GM12878 (cell line): Measurements from ENCODE around the gene TMEM263. TPM values are rescaled to one million over a fixed set of nuclear protein-coding genes. Genes with fewer than 3 reads are reported as not detected.

Experiments
- ASH2L ChIP-seq: fragments of 300-600, 200-600 bp; sonication (generic); IDR thresholded peaks from 2 replicates; pipeline ENCODE4 v1.6.1; 2017; ENCODE audit warnings: low read depth, mild to moderate bottlenecking, borderline replicate concordance
- BACH1 ChIP-seq: fragments of 450-650 bp; IDR thresholded peaks from 2 replicates; pipeline ENCODE4 v1.6.1; 2017; ENCODE audit warnings: mild to moderate bottlenecking, borderline replicate concordance
- BCLAF1 ChIP-seq: fragments of 450-650 bp; IDR thresholded peaks from 2 replicates; pipeline ENCODE4 v1.6.1; 2017; ENCODE audit warnings: antibody characterized with exemption, mild to moderate bottlenecking, moderate library complexity
- CHD4 ChIP-seq: fragments of 200-600 bp; sonication (generic); IDR thresholded peaks from 2 replicates; pipeline ENCODE4 v1.6.1; 2016; ENCODE audit warnings: mild to moderate bottlenecking
- CREB1 ChIP-seq: IDR thresholded peaks from 2 replicates; pipeline ENCODE4 v1.6.1; 2012; ENCODE audit warnings: low read depth, mild to moderate bottlenecking, inconsistent platforms
- FOS ChIP-seq: IDR thresholded peaks from 3 replicates; pipeline ENCODE4 v1.6.1; 2011; ENCODE audit warnings: borderline replicate concordance; ENCODE audit not compliant: insufficient read length; ENCODE audit errors: extremely low read depth
- JUND ChIP-seq: IDR thresholded peaks from 2 replicates; pipeline ENCODE4 v1.6.1; 2012; ENCODE audit warnings: low read depth, mild to moderate bottlenecking, low read length, improper control_type of control experiment, moderate library complexity
- MXI1 ChIP-seq: fragments of 150-350 bp; IDR thresholded peaks from 2 replicates; pipeline ENCODE4 v1.6.1; 2011; ENCODE audit warnings: low read depth, mild to moderate bottlenecking, inconsistent platforms, low read length, improper control_type of control experiment
- NKRF ChIP-seq: fragments of 450-650 bp; conservative IDR thresholded peaks from 2 replicates; pipeline ENCODE4 v1.6.1; 2017; ENCODE audit warnings: mild to moderate bottlenecking, moderate library complexity
- POLR2A ChIP-seq: IDR thresholded peaks from 2 replicates; pipeline ENCODE4 v1.6.1; 2011; ENCODE audit warnings: low read depth, mild to moderate bottlenecking, low read length
- RAD51 ChIP-seq: fragments of 450-650 bp; IDR thresholded peaks from 2 replicates; pipeline ENCODE4 v1.6.1; 2016; ENCODE audit warnings: moderate library complexity, mild to moderate bottlenecking, inconsistent platforms
- RB1 ChIP-seq: fragments of 450-650 bp; formaldehyde crosslinking; IDR thresholded peaks from 2 replicates; pipeline ENCODE4 v1.6.1; 2017; ENCODE audit warnings: mild to moderate bottlenecking, borderline replicate concordance
- WRNIP1 ChIP-seq: IDR thresholded peaks from 2 replicates; pipeline ENCODE4 v1.6.1; 2011; ENCODE audit warnings: low read depth, low read length, improper control_type of control experiment, borderline replicate concordance
- ZNF592 ChIP-seq: fragments of 450-650 bp; IDR thresholded peaks from 2 replicates; pipeline ENCODE4 v1.6.1; 2017; ENCODE audit warnings: mild to moderate bottlenecking, moderate library complexity
- polyA plus RNA-seq, 11 experiments: library from polyadenylated mRNA; depleted of rRNA in 4 of 11; unstranded in 6 of 11; stranded (reverse) in 5 of 11; fragments of >200 nt; fragmentation: Nextera tagmentation in 4 of 11; fragmentation: Illumina TruSeq in 1 of 11; extraction: Ambion mirVana in 4 of 11; extraction: Trizol in 1 of 11; gene quantifications; 1 replicate in 1 of 11; 2 replicates in 10 of 11; pipeline versions ENCODE4 v1.2.1 to v1.2.3, GENCODE V29; 2011 to 2016; ENCODE audit warnings: inconsistent platforms in 2 of 11, missing spikeins in 2 of 11, low read depth in 1 of 11
- total RNA-seq, 4 experiments: library from RNA; depleted of rRNA in 3 of 4; stranded (reverse); fragments of >200 nt in 3 of 4; fragmentation: Illumina TruSeq in 1 of 4; extraction: Trizol in 1 of 4; gene quantifications; 2 replicates each; pipeline versions ENCODE4 v1.2.1 to v1.2.3, GENCODE V29; 2013 to 2021

The TMEM263 gene
- total and polyA plus RNA-seq, 10 of the 15 experiments (the other 5 are each of a cell fraction or from before 2014, with no cell fraction given) = 15.4 to 41.3 (median 27.6) TPM

GRCh38 chr12:106906715-106907114 is 49.0 kb upstream of the TMEM263 start (continued):
- TF ChIP-seq ZNF592 (no peak), MXI1 (no peak), ASH2L (no peak), BCLAF1 (no peak), RB1 (no peak), RAD51 (no peak), BACH1 (no peak), NKRF (no peak), POLR2A (no peak), FOS (no peak), WRNIP1 (no peak), JUND (no peak), CREB1 (no peak), CHD4 (no peak)
